B cell (primary cell): ENCODE measurements around the gene TEAD1. TPM values are rescaled to one million over a fixed set of nuclear protein-coding genes. Genes with fewer than 3 reads are reported as not detected.

ENCODE experiments used
- ATAC-seq: fragments of 200-7000 bp; cut with Tn5 transposase; one replicate; pipeline ENCODE4 v1.10.0; 2021; ENCODE audit warnings: low read depth, mild to moderate bottlenecking, moderate number of reproducible peaks, moderate library complexity
- CTCF ChIA-PET: fragments of 350-600 bp; sonication (Branson Sonifier 250); formaldehyde crosslinking; loops from one replicate; lab custom pipeline; 2021; ENCODE audit warnings: antibody characterized with exemption, inconsistent platforms; lab: Charles Lee
- POLR2A ChIA-PET: fragments of 350-600 bp; sonication (Branson Sonifier 250); formaldehyde crosslinking; loops from one replicate; lab custom pipeline; 2021; ENCODE audit warnings: antibody characterized with exemption; lab: Charles Lee
- DNase-seq: peaks from one replicate; pipeline ENCODE4 v3.0.0; 2013
- H2AFZ ChIP-seq: 2 replicates; pipeline ENCODE4 v1.6.1; 2012; ENCODE audit warnings: mild to moderate bottlenecking, low read depth, low read length; ENCODE audit not compliant: insufficient read depth, poor library complexity, severe bottlenecking
- H3K27ac ChIP-seq, 2 donors: 1 replicate in 1 of 2; 2 replicates in 1 of 2; pipeline ENCODE4 v1.5.1; 2012 to 2013; ENCODE audit warnings: low read length in 2 of 2, mild to moderate bottlenecking in 2 of 2, moderate library complexity in 1 of 2
- H3K27me3 ChIP-seq, 4 experiments: fragments of 200-600 bp in 1 of 4; sonication (generic) in 1 of 4; replicated peaks in 1 of 4; 1 replicate in 2 of 4; 2 replicates in 2 of 4; pipeline versions ENCODE4 v1.6.1 to v1.7.0; 2013 to 2016; ENCODE audit warnings: low read length in 3 of 4, mild to moderate bottlenecking in 2 of 4, mixed read lengths in 1 of 4, moderate library complexity in 1 of 4; ENCODE audit not compliant: insufficient read depth in 4 of 4, control insufficient read depth in 3 of 4; ENCODE audit errors: control extremely low read depth in 1 of 4
- H3K36me3 ChIP-seq, 2 experiments: replicated peaks in 1 of 2; 1 replicate in 1 of 2; 2 replicates in 1 of 2; pipeline versions ENCODE4 v1.6.1 to v1.7.1; 2013; ENCODE audit warnings: low read length in 1 of 2; ENCODE audit not compliant: insufficient read depth in 2 of 2, control insufficient read depth in 1 of 2; ENCODE audit errors: control extremely low read depth in 1 of 2, extremely low read depth in 1 of 2
- H3K4me1 ChIP-seq, 2 donors: fragments of 200-600 bp in 1 of 2; sonication (generic) in 1 of 2; 1 replicate in 1 of 2; 2 replicates in 1 of 2; pipeline versions ENCODE4 v1.5.1 to v1.6.1; 2013 to 2017; ENCODE audit warnings: low read length in 2 of 2; ENCODE audit not compliant: control insufficient read depth in 2 of 2, insufficient read depth in 2 of 2
- H3K4me2 ChIP-seq: replicated peaks from 2 replicates; pipeline ENCODE3; 2012; ENCODE audit warnings: mild to moderate bottlenecking, low read depth, low read length; ENCODE audit not compliant: poor library complexity, severe bottlenecking
- H3K4me3 ChIP-seq, 5 experiments: fragments of 200-600 bp in 1 of 5; sonication (generic) in 1 of 5; 1 replicate in 3 of 5; 2 replicates in 2 of 5; pipeline versions ENCODE4 v1.5.1 to v1.7.0; 2011 to 2016; ENCODE audit warnings: low read length in 4 of 5, mild to moderate bottlenecking in 4 of 5, low read depth in 2 of 5, control low read depth in 1 of 5, moderate library complexity in 1 of 5; ENCODE audit not compliant: insufficient read depth in 1 of 5; ENCODE audit errors: control extremely low read depth in 1 of 5, extremely low read depth in 1 of 5
- H3K79me2 ChIP-seq: fragments of 200-600 bp; sonication (generic); one replicate; pipeline ENCODE4 v1.6.0; 2016; ENCODE audit warnings: low read length; ENCODE audit not compliant: control insufficient read depth, insufficient read depth
- H3K9ac ChIP-seq: fragments of 200-600 bp; sonication (generic); 2 replicates; pipeline ENCODE4 v1.6.1; 2017; ENCODE audit warnings: mild to moderate bottlenecking, low read length, moderate library complexity
- H3K9me3 ChIP-seq, 3 donors: one replicate each; pipeline versions ENCODE4 v1.6.1 to v1.7.1; 2013; ENCODE audit warnings: low read length in 2 of 3; ENCODE audit not compliant: control insufficient read depth in 2 of 3, insufficient read depth in 1 of 3; ENCODE audit errors: control extremely low read depth in 1 of 3
- H4K20me1 ChIP-seq: 2 replicates; pipeline ENCODE4 v1.6.0; 2012; ENCODE audit warnings: mild to moderate bottlenecking, low read length; ENCODE audit not compliant: insufficient read depth, control insufficient read depth, poor library complexity, severe bottlenecking
- H3K27ac Mint-ChIP-seq: one replicate; pipeline ENCODE4 v1.8.0; 2021; ENCODE audit warnings: mixed read lengths
- H3K27me3 Mint-ChIP-seq: one replicate; pipeline ENCODE4 v1.8.0; 2021; ENCODE audit warnings: mixed read lengths
- H3K4me1 Mint-ChIP-seq: one replicate; pipeline ENCODE4 v1.8.0; 2021; ENCODE audit warnings: mixed read lengths
- H3K4me3 Mint-ChIP-seq: one replicate; pipeline ENCODE4 v1.8.0; 2021; ENCODE audit warnings: mixed read lengths
- H3K9me3 Mint-ChIP-seq: one replicate; pipeline ENCODE4 v1.8.0; 2022; ENCODE audit warnings: mixed read lengths; ENCODE audit not compliant: insufficient read depth
- EZH2 ChIP-seq: IDR thresholded peaks from 2 replicates; pipeline ENCODE4 v1.6.1; 2012; ENCODE audit warnings: borderline replicate concordance, low read depth, mild to moderate bottlenecking, moderate library complexity, low read length; ENCODE audit not compliant: insufficient read depth, poor library complexity, severe bottlenecking
- WGBS: methylation state at CpG from one replicate; pipeline ENCODE4 v1.1.5; 2013; ENCODE audit warnings: missing lambda C conversion rate; ENCODE audit not compliant: insufficient coverage; 5-methylcytosine and 5-hydroxymethylcytosine counted together
- intact Hi-C: fragments of 100-400 bp; cut with micrococcal nuclease; formaldehyde crosslinking; loops from one replicate; pipeline ENCODE4 v1.10.0; 2022
- polyA plus RNA-seq: library from polyadenylated mRNA; depleted of rRNA; stranded (reverse); fragments of >200 nt; gene quantifications from 2 replicates; pipeline ENCODE4 v1.2.3, GENCODE V29; 2012
- total RNA-seq, 2 donors: library from RNA; stranded (reverse); fragments of 120-200 nt in 1 of 2; gene quantifications; 1 replicate in 1 of 2; 2 replicates in 1 of 2; pipeline versions ENCODE4 v1.2.3 to v1.2.4, GENCODE V29; 2013 to 2022
- TF ChIP-seq, protein P1 (sequence below): fragments of 200-600 bp; IDR thresholded peaks from one replicate; pipeline ENCODE4 v1.8.0; 2022; ENCODE audit warnings: antibody characterized with exemption, mild to moderate bottlenecking

The TEAD1 gene
- total and polyA plus RNA-seq, 2 donors (not counting 1 experiment from before 2014, with no cell fraction given) = 0.30 TPM; not detected in 1

DNA sequence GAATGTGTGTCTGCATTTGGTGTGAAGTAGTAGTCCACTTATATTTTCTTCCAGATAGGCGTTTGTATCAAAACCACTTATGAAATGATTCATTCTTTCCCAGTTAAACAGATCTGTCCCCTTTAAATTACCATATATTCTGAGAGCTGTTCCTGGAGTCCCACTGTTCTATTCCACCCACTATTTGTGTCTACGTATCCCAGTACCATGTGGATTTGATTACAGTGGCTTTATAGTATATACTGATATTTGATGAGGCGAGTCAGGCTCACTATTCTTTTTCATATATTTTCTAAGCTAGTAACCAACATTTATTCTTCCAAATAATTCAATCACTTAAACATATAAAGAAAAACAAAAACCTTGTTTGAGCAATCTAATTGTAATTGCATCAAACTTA is 253.0 kb downstream of the TEAD1 start:
- no peak overlapping the region for H3K4me3 Mint-ChIP-seq
- no peaks in the 10 kb centered on the region for H3K9me3 Mint-ChIP-seq
- Histone ChIP-seq H3K9me3 (no peaks in the 10 kb centered on the region), H4K20me1 (no peaks in the 10 kb centered on the region), H3K4me3 (no peak overlapping the region), H3K9ac (no peak overlapping the region), H2AFZ (no peak overlapping the region), H3K36me3 (no peaks in the 10 kb centered on the region), H3K79me2 (no peaks in the 10 kb centered on the region), H3K27me3 (no peaks in the 10 kb centered on the region), H3K4me1 (no peaks in the 10 kb centered on the region), H3K4me2 (no peak overlapping the region), H3K27ac (no peak overlapping the region)
- H3K27me3 Mint-ChIP-seq = peaks cover 7% of the 10 kb centered on the region
- H3K27ac Mint-ChIP-seq = no peak overlapping the region
- ChIA-PET CTCF (no interaction called here), POLR2A (no interaction called here)
- no CpG with 5 or more reads among the region's 3 CpGs for WGBS
- no peak for TF ChIP-seq EZH2
- TF ChIP-seq, protein P1, sequence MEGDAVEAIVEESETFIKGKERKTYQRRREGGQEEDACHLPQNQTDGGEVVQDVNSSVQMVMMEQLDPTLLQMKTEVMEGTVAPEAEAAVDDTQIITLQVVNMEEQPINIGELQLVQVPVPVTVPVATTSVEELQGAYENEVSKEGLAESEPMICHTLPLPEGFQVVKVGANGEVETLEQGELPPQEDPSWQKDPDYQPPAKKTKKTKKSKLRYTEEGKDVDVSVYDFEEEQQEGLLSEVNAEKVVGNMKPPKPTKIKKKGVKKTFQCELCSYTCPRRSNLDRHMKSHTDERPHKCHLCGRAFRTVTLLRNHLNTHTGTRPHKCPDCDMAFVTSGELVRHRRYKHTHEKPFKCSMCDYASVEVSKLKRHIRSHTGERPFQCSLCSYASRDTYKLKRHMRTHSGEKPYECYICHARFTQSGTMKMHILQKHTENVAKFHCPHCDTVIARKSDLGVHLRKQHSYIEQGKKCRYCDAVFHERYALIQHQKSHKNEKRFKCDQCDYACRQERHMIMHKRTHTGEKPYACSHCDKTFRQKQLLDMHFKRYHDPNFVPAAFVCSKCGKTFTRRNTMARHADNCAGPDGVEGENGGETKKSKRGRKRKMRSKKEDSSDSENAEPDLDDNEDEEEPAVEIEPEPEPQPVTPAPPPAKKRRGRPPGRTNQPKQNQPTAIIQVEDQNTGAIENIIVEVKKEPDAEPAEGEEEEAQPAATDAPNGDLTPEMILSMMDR = no peak
- intact Hi-C loops = no loop called here
- DNase-seq (no peak), ATAC-seq (no peak)
- no peaks in the 10 kb centered on the region for H3K4me1 Mint-ChIP-seq

DNA sequence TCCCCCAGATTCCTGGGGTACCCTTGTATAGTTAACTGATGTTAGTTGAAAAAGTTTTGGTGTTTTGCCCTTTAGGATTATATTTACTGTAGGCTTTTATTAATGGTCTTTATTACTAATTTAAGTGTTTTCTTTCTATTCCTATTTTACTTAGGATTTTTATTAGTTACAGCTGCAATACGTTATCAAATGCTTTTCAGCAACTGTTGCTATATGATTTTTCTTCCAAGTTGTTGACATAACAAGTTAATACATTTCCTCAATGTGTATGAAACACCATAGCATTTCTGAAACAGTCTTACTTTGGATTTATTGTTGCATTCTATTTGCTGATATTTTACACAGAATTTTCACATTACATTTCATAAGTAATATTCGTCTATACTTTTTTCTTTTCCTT is 253.7 kb downstream of the TEAD1 start:
- H3K79me2 ChIP-seq = no peaks in the 10 kb centered on the region
- Mint-ChIP-seq H3K4me3 (no peak overlapping the region), H3K27ac (no peak overlapping the region), H3K27me3 (peaks cover 7% of the 10 kb centered on the region), H3K4me1 (no peaks in the 10 kb centered on the region), H3K9me3 (no peaks in the 10 kb centered on the region)
- no peak overlapping the region for H2AFZ ChIP-seq
- ChIA-PET POLR2A (no interaction called here), CTCF (no interaction called here)
- H3K9ac ChIP-seq = no peak overlapping the region
- no CpG with 5 or more reads among the region's 2 CpGs for WGBS
- intact Hi-C loops = no loop called here
- H4K20me1 ChIP-seq = no peaks in the 10 kb centered on the region
- H3K4me2 ChIP-seq = no peak overlapping the region
- ATAC-seq = no peak
- DNase-seq = no peak
- no peak overlapping the region for H3K4me3 ChIP-seq
- no peaks in the 10 kb centered on the region for H3K4me1 ChIP-seq
- no peak for TF ChIP-seq EZH2
- TF ChIP-seq, protein P1 = no peak
- no peaks in the 10 kb centered on the region for H3K36me3 ChIP-seq
- H3K27ac ChIP-seq = no peak overlapping the region
- no peaks in the 10 kb centered on the region for H3K9me3 ChIP-seq
- no peaks in the 10 kb centered on the region for H3K27me3 ChIP-seq
